HG03432 (cell line): Measurements from ENCODE around the gene BLM.
"Not testable (repeated sequence)": the region's sequence is repeated elsewhere in the genome, so short reads cannot be mapped to it uniquely, and the experiment has no call there.

ENCODE experiments used
- ATAC-seq: cut with Tn5 transposase; IDR thresholded peaks from one replicate; pipeline ENCODE4 v1.9.1; 2021; ENCODE audit warnings: mild to moderate bottlenecking, moderate library complexity; ENCODE audit not compliant: unreplicated experiment

BLM gene

GRCh38 chr15:90840157-90840855 lies 123.2 kb downstream of the BLM start:
- ATAC-seq = no peak

DNA sequence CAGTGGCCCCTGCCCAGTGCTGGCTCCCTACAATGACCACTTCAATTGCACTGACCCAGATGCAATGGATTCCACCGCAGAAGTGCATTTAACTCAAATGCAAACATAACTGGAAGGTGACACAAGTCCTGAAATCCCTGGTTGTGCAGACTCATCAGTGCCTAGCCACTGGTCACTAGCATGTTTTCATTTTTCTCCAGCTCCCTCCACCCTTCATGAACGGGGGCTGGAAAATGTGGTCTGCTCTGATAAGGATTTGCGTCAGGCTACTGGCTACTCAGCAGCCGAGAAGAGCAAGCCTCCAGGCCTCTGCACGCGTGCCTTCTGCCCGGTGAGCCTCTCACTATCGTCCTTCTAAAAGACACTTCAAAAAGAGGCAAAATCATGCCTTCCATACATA lies 123.8 kb downstream of the BLM start:
- no peak for ATAC-seq

- peak; percentile 7 for ATAC-seq
Observed at GRCh38 chr15:90844696-90845095, 127.5 kb downstream of the BLM start.

GRCh38 chr15:90845201-90845949 lies 128.2 kb downstream of the BLM start:
- peak; percentile 92 for ATAC-seq

DNA sequence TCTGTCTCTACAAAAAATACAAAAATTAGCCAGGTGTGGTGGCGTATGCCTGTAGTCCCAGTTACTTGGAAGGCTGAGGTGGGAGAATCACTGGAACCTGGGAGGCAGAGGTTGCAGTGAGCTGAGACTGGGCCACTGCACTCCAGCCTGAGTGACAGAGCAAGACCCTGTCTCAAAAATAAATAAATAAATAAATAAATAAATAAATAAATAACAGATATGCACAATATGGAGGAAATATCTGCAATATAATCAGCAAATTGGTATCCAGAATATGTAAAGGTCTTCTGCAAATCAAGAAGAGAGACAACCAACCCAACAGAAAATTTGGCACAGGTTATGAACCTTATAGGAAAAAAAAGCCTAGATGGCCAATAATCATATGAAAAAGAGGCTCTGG lies 132.3 kb downstream of the BLM start:
- ATAC-seq = not testable (repeated sequence)

GRCh38 chr15:90851114-90851513 lies 134.0 kb downstream of the BLM start:
- ATAC-seq = no peak

DNA sequence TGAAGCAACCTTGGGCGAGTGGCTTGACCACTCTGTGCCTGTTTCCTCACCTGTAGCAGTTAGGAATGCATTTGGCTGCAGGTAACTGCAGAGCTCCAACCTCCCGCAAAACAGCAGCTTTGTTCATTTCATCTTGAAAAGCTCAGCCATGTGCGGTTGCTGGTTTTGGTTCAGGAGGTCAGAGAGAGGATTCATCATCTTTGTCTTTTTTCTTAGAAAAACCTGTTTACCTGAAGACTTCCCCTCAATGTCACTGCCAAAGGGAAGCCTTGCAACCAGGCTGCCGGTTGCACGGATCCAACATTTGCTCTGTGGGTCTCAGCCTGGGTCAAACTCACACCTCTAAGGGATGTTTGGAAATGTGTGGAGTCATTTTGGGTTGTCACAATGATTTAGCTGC lies 134.8 kb downstream of the BLM start:
- no peak for ATAC-seq

- no peak for ATAC-seq
Observed at GRCh38 chr15:90855139-90855538, 138.0 kb downstream of the BLM start.

GRCh38 chr15:90857337-90857736 lies 140.2 kb downstream of the BLM start:
- no peak for ATAC-seq

DNA sequence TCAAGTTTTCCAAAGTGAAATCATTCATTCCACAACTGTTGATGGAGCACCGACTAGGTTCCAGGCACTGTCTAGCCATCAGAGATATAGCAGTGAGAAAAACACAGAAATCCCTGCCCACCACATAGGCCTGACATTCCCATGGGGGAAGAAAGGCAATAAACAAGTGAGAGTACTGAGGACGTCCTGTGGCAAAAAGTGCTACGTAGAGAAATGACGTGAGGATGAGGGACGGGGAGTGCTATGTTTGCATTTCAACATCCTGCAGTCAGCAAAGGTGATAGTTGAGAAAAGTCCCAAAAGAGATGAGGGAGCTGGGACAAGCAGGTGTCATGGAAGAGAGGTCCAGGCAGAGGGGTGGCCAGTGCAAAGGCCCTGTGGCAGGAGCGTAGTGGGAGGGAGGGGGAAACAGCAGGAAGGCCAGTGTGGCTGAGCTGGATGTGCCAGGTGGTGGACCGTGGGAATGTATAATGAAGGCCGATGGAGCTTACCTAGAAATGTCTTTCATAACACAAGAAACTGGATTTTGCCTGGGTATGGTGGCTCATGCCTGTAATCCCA lies 140.8 kb downstream of the BLM start:
- ATAC-seq = no peak

DNA sequence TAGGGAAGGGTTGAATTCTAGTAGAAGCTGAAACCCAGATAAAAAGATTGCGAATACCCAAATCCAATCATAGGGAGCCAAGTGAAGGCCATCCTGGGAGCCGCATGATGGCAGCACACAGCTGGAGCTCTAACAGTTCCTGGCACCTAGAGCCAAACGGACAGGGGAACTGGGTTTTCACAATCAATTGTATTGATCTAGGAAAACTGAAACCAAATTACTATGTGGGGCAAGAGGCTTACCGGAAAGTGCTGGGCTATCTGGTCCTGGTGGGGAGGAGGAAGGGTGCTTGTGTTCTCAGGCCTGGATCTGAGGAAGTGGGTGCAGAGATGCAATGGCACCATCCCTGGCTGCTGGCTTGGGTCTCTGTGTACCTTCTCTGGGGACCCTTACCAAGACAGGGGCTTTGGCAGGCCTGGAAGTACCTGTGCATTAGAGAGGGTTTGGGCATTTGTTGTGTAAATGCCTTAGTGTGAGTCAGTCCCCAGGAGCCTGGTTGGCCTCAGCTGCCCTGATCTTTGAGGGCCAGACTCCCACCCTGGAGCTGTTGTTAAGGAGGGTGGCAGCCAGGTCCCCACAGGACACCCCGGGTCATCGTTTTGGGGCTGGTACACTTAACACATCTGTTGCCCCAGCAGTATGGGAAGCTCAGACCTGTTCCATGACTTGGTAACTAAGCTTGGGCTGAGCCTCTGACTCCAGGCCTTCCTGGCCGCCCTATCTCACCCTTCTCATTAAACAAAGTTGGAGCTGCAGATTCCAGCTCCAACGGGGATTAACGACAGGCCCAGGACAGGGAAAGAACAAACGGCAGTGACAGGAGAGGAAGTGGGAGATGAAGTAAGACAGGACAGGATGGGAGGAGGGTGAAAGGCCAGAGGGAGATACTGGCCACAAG lies 142.3 kb downstream of the BLM start:
- ATAC-seq = no peak

GRCh38 chr15:90860450-90860849 lies 143.3 kb downstream of the BLM start:
- no peak for ATAC-seq

GRCh38 chr15:90860942-90861675 lies 144.0 kb downstream of the BLM start:
- no peak for ATAC-seq

GRCh38 chr15:90862487-90862886 lies 145.3 kb downstream of the BLM start:
- ATAC-seq = no peak

GRCh38 chr15:90862964-90863778 lies 146.0 kb downstream of the BLM start:
- no peak for ATAC-seq

GRCh38 chr15:90863987-90864386 lies 146.8 kb downstream of the BLM start:
- no peak for ATAC-seq

- no peak for ATAC-seq
Observed at GRCh38 chr15:90864507-90864906, 147.4 kb downstream of the BLM start.

- ATAC-seq = no peak
Observed at GRCh38 chr15:90865702-90866101, 148.6 kb downstream of the BLM start.
